Activated T-helper 1 cell treated with Interleukin-2 at 50 U/mL for 16 hours (primary cell): ENCODE results near the gene PEAK3.
"Not testable (repeated sequence)": the region's sequence is repeated elsewhere in the genome, so short reads cannot be mapped to it uniquely, and the experiment has no call there.

ENCODE experiments used
- DNase-seq: peaks from one replicate; pipeline ENCODE4 v3.0.0-alpha.2; 2020; ENCODE audit warnings: low read depth

The PEAK3 gene

GRCh38 chr19:2288818-2289713 is 7.1 kb upstream of the PEAK3 start:
- no peak for DNase-seq

DNA sequence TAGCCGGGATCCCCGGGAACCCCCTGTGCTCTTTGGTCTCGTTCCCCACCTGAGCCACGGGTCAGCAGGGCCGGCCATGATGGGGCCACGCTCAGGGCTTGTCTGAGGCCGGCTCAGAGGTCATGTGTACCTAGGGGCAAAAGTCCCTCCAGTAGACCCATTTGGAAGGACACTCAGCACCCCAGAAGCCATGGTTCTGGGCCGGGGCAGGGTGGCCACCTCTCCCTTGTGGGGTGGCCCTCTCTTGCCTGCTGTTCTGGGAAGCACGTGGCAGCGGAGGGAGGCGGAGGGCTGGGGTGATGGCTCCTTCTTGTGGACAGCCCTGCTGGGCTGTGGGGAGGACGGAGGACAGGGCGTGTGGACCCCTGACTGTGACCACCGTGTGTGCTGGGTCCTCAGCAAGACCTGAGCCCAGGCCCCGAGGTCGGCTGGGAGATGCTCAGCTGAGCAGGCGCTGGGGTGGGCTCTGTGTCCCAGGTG is 6.4 kb upstream of the PEAK3 start:
- DNase-seq = no peak

DNA sequence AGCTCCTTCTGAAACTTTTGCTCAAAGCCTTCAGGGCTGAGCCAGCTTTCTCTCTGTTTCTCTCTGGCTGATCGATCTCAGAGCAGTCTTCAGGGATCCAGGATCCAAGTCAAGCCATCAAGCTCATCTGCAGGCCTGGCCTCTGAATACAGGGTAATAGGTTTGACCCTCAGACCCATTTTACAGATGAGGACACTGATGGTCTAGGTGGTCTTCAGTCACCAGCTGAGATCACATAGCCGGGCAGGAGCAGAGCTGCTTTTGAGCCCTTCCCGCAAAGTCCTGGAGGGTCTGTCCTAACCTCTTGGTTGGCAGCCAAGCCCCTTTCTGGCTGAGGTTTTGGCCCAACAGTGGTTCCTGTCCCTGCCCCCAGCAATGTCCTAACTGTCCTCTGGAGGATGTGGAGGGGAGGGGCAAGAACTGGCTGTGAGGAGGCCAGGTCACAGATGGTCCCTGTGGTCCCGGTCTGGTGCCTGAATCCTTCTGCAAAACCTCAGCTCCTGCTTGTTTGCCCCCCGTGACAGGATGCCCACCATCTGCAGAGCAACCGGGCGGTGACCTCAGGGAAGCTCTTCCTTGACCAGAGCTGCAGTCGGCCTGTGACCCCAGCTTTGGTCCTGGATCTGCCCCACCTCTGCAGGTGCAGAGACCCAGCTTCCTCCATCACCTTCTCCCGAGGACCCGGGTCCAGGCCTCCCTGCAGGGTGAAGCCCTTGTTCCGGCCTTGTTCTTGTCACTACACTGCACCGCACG is 5.8 kb upstream of the PEAK3 start:
- DNase-seq = no peak

GRCh38 chr19:2286402-2287140 is 4.6 kb upstream of the PEAK3 start:
- no peak for DNase-seq

- DNase-seq = no peak
Observed at GRCh38 chr19:2283835-2284507, 2.0 kb upstream of the PEAK3 start.

DNA sequence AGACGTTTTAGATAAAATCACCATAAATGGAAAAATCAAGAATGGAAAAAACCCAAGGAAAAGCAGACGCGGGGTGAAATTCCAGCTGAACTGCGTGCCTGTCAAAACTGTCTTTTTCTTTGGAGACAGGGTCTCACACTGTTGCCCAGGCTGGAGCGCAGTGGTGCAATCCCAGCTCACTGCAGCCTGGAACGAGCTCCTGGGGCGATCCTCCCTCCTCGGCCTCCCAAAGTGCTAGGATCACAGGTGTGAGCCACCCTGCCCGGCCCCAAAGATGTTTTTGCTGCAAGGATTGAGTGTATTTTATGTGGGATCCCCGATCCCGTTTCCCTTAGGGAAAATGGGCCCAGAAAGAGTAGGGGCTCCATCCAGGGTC is 875 bp upstream of the PEAK3 start:
- no peak for DNase-seq

DNA sequence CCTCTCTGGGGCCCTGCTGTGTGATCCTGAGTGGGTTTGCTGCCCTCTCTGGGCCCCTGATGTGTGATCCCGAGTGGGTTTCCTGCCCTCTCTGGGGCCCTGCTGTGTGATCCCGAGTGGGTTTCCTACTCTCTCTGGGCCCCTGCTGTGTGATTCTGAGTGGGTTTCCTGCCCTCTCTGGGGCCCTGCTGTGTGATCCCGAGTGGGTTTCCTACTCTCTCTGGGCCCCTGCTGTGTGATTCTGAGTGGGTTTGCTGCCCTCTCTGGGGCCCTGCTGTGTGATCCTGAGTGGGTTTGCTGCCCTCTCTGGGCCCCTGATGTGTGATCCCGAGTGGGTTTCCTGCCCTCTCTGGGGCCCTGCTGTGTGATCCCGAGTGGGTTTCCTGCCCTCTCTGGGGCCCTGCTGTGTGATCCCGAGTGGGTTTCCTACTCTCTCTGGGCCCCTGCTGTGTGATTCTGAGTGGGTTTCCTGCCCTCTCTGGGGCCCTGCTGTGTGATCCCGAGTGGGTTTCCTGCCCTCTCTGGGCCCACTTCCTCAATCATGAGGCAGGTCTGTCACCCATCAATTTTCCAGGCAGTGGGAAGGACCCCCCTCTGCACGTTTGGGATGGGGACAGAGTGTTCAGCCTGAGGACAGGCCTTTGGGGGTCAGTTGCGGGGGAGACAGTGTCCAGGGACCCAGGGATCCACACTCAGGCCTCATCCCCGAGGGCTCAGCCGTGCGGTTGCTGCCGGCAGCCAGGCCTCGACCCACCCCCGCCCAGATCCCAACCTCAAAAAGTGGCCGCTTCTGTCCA is 512 bp downstream of the PEAK3 start:
- not testable (repeated sequence) for DNase-seq

GRCh38 chr19:2280633-2281264 is 1.2 kb downstream of the PEAK3 start:
- DNase-seq = no peak

DNA sequence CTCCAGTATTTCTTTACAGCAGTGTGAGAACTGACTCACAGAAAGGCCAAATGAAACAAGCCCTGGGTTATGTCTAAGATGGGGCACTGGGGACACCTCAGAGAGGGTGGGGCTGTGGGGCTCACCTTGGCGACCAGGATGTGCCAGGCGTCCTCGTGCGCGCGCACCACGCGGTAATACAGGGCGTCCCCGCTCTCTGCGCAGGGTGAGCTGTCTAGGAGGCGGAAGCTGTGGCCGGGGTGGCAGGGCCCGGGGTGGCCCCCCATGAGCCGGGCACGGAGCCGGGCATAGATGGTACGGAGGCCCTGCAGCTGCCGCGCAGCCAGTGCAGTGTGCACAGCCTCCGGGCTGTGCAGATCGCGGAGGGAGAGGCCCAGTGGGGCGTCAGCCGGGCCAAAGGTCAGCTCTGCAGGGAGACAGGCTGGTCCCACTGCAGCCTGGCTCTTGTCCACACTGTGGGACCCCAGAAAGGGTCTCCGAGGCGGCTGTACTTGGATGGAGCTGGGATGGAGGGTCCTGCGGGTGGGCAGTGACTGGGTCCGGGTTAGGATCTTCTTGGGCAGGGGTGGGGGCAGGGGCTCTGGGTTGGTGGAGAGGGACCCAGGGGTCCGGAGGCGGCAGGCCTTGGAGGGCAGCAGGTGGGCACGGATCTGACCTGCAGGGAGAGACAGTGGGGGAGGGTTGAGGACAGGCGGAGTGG is 3.4 kb downstream of the PEAK3 start:
- DNase-seq = no peak

DNA sequence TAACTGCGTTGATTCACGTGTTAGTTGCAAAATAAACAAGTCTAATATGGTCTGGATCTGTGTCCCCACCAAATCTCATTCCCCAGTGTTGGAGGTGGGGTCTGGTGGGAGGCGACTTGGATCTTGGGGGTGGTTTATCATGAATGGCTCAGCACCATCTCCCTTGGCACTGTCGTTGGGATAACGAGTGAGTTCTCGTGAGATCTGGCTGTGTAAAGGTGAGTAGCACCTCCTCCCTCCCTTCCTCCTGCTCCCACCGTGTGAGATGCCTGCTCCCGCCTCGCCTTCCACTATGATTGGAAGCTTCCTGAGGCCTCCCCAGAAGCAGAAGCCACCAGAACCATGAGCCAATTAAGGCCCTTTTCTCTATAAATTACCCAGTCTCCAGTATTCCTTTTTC is 4.8 kb downstream of the PEAK3 start:
- DNase-seq = no peak

DNA sequence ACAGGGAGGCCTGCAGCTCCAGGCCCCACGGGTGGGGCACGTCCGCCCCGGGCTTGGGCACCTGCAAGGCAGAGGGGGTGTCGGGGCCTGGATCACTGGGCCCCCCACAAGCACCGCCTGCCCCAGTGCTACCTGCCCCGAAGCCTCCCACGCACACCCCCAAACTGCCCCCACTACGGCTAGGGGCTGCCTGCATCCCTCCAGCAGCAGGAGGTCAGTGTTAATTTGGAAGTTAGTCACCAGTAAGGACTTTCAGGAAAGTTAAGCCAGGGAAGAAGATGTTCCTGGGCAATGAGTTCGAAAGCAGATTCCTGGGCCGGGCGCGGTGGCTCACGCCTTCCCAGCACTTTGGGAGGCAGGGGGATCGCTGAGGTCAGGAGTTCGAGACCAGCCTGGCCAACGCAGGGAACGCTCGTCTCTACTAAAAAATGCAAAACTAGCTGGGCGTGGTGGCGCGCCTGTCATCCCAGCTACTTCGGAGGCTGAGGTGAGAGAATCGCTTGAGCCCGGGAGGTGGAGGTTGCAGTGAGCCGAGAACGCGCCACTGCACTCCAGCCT is 5.5 kb downstream of the PEAK3 start:
- no peak for DNase-seq

DNA sequence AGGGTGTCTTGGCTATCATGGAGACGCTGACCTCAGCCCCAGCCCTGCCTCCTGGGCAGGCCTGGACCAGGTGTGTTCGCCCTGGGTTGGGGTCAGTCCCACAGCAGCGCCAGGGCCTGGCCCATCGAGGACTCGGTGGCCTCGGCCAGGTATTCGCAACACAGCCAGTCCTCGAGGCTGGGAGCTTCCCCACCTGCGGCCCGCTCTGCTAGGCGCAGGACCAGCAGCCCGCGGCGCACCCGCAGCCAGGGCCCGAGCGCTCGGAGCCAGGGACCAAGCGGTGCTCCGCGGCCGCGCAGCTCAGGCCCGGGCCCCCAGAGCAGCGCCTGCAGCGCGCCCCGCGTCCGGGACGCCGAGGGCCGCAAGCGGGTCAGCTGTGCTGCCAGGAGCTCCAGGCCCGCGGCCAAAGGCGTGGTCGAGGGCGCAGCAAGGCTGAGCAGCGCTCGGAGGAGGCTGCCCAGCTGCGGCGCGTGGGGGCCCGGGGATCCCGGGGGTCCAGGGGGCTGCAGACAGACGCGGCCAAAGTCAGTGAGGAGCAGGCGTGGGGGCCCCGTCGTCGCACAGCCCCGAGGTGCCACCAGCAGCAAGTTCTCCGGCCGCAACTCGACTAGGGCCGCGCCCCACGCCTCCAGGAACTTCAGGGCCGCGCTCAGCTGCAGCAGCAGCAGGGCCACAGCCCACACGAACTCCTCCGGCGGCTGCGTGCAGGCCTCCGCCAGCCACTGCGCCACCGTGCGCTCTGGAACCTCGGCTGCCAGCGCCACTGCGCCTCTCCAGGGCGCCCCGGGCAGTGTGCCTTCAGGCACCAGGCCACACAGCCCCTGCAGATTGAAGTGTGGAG is 6.2 kb downstream of the PEAK3 start:
- no peak for DNase-seq

DNA sequence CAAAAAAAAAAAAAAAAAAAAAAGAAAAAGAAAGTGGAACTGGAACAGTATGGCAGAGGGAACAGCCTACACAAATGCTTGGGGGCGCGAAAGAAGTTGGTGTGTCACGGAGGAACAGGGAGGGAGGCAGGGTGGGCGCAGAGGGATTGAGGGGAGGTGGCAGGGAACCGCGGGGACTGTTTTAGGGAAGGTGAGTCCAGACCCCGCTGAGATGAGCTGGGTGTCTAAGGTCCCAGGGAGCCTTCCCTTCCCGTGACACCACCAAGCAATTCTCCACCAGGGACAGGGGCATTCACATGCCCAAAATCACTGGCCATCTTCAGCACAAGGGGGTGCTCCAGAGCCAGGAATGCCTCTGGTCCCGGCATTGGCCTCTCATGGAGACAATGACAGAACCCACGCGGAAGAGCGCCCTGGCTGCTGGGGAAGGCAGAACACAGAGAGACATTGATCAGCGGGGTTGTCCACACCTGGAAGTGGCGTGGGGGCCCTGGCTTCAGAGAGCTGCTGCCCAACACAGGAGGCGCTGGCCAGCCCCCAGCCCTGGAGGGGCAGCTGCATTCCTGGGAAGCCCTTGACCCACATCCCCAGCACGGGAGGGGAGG is 6.9 kb downstream of the PEAK3 start:
- no peak for DNase-seq

- no peak for DNase-seq
Observed at GRCh38 chr19:2274185-2274711, 7.7 kb downstream of the PEAK3 start.

GRCh38 chr19:2273356-2274184 is 8.4 kb downstream of the PEAK3 start:
- peak; percentile 68 for DNase-seq

DNA sequence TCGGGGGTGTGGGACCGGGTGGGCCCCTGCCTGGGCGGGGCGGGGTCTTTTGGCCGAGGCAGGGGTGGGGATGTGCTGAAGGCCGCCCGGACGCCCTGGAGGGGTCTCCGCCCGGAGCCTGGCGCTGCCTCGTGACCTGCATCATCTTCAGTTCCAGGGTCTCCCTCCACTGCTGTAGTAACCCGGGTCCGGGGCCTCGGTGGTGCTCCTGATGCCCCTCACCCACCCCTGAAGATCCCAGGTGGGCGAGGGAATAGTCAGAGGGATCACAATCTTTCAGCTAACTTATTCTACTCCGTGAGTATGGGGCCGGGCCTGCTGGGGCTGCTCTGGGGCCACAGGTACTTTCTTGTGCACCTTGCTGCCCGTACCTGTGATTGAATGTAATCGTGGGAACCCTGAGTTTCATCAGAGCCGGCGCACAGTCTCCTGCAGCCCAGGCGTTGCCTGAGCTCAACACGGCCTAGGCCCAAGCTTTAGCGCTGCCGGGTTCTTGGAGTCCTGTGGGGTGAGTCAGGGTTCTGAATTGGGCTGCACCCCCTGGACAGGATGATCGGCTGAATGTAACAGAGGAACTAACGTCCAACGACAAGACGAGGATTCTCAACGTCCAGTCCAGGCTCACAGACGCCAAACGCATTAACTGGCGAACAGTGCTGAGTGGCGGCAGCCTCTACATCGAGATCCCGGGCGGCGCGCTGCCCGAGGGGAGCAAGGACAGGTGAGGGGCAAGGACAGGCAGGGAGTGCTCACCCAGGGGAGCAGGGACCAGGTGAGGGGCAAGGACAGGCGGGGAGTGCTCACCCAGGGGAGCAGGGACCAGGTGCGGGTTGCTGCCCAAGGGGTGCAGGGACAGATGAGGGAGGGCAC is 10.5 kb downstream of the PEAK3 start:
- no peak for DNase-seq
